Left colon (tissue), 2 donors: ENCODE results near the gene TANGO2. TPM values are rescaled to one million over a fixed set of nuclear protein-coding genes. Genes with fewer than 3 reads are reported as not detected.

Experiments used
- ATAC-seq: fragments of 200-7000 bp; cut with Tn5 transposase; one replicate; pipeline ENCODE4 v1.9.1; 2020; ENCODE audit warnings: mild to moderate bottlenecking, moderate library complexity
- DNase-seq, 2 donors: peaks; one replicate each; pipeline ENCODE4 v3.0.0-alpha.2; 2020
- intact Hi-C, 2 donors: fragments of 100-400 bp; cut with DNase I in 1 of 2; cut with micrococcal nuclease in 1 of 2; formaldehyde crosslinking; loops; one replicate each; pipeline versions ENCODE4 v1.11.2 to v1.14.0; 2022; cut with DNase I, micrococcal nuclease
- total RNA-seq, 2 donors: library from RNA; stranded (reverse); fragmentation: NEBNext Ultra II Directional; extraction: Animal tissue kit (Norgen Biotek cat#: 25700); gene quantifications; one replicate each; pipeline ENCODE4 v1.2.1, GENCODE V29; 2021
- donor health status: DM: no; HTN: no; CAD: no.
- donor health status: DM: yes; HTN: yes; CAD: no.

TANGO2 gene
- total RNA-seq, 2 donors from 2014 or later, result 28.7 to 29.9 TPM

DNA sequence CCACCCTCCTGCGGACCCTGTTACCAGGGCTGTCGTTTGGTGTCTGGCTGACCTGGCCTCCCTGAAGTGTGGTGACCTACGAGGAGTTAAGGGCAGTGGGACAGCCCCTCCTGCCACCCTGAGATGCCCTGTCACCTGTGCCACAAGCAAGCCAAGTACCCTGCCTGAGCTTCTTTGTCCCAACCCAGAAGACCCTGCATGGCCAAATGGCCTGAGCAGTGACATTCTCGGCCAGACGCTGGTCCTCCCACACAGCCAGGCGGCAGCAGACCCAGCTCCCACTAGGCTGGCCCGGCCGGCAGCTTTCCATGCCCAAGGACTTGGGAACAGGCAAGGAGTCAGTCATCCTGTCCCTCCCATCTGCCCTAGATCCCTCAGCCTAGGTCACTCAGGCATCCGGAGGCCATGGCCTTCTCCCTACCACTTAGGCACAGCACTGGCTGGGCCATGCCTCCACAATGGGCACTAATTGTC lies 11.9 kb upstream of the TANGO2 start:
- ATAC-seq (no peak), DNase-seq (no peak)
- intact Hi-C loops, result loop anchor here in 1 of 2 donors (5.0 kb wide), 1 partner anchor 37 kb away; no protein-coding TSS in a partner anchor

DNA sequence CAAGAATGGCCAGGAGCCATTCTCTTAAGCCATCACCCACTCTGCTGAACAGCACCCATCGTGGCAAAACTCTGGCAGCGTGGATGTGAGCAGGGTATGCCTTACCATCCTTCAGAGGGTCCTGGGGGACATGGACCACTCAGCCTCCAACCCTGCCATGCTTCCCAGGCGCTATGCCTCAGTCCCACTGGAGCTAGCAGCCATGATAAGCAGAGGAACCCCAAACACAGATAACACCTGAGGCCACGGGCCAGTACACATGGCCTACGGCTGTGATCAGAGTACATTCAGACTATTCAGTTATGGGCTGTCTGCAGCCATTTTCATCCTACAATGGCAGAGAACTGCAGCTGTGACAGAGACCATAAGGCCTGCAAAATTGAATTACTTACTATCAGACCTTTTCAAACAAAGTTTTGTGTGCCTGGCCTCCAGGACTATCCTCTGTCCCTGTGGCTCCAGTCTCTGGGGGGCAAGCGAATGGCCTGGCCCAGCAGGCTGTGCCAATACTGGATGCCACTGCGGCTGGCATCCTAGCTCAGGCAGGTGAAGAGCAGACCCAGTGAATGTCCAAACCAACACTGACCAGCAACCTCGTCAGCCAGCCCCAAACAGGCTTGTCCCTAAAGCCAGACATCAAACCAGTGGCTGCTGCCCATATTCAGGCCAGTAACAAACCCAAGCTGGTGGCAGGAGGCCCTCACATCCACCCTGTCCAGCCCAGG lies 11.2 kb upstream of the TANGO2 start:
- ATAC-seq, result no peak
- DNase-seq, result no peak
- intact Hi-C loops, result loop anchor here (5.0 to 10.0 kb wide), 2 partner anchors 37 to 45 kb away; no protein-coding TSS in a partner anchor

DNA sequence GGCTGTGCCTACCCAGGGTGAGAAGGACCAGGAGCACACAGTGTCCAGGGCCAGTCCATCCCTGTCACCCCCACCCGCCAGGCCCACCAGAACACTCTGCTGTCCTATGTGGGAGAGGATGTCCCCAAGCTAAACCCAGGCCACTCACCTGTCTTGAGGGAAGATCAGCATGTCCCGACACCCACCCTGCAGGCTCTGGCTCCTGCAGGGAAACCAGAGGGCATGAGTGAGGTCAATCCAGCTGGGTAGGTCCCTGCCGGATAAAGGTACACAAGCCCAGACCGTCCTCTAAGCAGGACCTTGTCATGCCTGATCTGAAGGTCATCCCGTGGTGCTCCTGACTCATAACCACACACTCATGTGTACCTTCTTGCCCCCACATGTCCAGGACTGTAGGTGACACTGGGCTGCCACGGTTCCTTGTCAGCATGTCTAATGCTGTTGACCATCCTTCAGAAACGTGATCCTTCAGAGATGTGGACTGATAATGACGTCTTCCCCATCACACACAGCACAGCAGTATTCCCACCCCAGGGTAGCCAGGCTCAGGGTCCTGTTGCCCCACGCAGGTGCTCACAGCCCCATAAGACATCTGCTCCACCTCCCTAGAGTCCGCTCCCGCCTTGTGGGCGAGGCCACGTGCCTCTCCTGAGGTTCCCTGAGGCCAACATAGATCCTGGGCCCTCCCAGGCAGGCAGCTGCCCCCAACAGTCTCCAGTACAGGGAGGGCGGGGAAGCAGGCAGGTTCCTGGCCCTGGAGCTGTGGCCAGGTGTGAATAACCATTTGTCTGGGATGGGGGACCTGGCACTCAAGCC lies 10.4 kb upstream of the TANGO2 start:
- intact Hi-C loops, result loop anchor here in 1 of 2 donors (10.0 kb wide), 1 partner anchor 46 kb away; no protein-coding TSS in a partner anchor
- ATAC-seq, result no peak
- no peak for DNase-seq

DNA sequence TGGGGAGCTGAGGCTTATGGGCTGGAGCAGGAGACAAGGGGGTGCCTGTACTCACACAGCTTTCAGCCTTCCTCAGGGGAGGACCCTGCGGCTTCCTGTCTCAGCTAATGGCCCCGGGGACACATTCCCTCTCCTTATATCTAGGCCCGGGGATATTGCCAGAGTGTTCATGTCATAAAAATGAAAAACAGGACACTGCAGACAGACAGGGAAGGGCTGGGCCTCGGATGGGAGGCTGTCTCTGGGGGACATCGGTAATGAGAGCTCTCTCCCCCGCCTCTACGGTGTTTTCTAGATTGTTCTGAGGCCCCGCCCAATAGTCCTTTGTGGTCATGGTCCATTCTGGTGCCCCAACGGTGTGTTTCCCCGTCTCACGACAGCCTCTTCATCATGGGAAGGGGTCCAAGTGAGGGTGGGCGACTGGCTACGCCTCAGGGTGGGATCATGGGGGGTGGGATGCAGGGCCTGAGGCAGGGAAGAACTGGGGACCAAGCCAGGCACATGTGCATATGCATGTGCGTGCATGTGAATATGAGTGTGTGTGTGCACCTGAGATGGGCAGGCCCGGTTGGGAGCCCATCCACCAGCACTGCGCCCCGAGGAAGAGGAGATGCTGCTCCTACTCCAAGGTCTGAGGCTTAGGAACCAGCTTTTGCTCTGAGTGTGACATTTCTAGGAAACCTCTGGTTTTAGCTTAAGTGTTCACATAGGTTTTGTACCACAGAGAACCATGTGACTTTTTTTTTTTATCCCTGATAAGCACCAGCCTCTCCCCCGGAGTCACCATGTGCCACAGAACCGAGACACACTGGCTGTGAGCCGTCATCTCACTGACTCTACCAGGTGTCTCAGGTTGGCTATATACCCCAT lies 9.6 kb upstream of the TANGO2 start:
- intact Hi-C loops, result loop anchor here in 1 of 2 donors (10.0 kb wide), 1 partner anchor 47 kb away; no protein-coding TSS in a partner anchor
- no peak for ATAC-seq

DNA sequence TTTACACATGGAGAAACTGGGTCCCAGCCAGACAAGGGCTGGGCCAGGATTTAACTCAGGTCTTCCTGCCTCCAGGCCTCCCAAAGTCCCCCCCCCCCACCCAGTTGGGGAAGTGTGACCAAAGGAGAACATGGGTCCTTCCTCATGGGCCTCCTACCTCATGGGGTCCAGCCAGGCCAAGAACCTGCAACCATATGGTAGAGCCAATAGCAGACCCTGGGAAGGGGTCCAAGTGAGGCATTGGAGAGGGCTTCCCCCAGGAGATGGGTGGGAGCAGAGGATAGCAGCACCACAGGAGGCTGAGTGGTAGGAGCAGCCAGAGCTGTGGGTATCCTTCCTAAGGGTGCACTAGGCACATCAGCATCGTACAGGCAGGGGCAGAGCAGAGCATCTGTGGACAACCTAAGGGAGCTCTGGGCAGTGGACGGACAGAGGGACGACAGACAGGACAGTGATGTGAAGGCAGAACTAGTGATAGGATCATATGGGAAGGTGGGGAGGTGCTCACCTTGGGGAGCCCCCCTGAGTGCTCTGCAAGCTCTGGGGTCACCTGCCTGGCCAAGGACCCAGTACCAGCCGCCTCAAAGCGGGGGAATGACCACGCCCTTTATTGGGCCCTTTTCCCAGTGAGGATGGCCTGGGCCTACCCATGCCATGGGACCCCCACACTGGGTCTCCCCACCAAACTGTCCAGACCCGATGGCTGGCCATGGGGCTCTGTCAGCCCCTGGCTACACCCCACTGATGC lies 8.7 kb upstream of the TANGO2 start:
- DNase-seq (no peak), ATAC-seq (no peak)
- intact Hi-C loops, result loop anchor here in 1 of 2 donors (10.0 kb wide), 1 partner anchor 47 kb away; no protein-coding TSS in a partner anchor

More for the DNA sequence above, 9.6 kb upstream of the TANGO2 start:
- no peak for DNase-seq

DNA sequence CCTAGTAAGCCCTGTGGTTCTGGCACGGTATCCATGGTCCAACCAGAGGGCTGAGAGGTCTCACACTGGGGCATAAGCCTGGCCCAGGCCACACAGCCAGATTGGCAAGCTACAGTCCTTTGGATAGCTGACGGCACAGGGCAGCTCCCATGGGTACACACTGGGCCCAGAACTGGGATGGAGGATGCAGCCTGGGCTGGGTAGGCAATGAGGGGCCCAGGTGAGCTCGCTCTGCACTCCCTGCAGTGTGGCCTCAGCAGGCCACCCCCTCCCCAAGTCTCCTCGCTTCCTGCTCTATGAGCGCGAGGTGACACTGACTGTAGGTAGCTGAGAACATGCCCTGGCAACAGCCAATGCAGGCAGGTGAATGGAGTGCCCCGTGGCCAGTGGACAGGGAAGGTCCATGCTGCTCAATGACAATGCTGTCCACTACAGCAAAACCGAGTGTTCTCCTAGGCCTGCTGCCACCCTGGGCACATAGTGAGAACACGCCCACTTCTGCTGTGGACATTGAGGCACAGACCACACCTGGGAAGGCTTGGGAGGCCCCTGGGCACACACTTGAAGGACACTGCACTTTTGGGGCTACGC lies 8.1 kb upstream of the TANGO2 start:
- intact Hi-C loops, result loop anchor here in 1 of 2 donors (10.0 kb wide), 1 partner anchor 48 kb away; no protein-coding TSS in a partner anchor
- DNase-seq, result no peak
- ATAC-seq, result no peak

DNA sequence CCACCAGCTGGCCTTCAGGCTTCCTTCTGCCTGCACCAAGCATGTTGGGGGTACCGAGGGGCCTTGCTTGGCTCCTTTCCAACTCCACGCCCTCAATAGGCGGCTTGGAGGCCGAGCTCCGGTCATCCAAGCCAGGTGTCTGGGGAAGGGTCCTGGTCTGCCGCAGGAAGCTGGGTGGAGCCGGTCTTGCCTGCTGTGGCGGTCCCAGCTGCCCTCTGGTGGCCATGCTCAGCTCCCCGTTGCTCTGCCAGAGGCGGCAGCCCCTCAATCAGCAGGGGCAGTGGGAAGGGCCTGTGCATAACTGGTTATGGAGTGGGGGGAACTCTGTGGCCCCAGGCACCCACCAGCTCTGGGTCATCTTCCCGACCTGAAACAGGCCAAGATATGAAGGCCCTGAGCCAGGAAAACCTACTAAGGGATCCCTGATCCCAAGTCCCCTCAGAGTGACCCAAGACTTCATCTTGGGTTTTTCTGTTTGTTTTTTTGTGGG lies 7.5 kb upstream of the TANGO2 start:
- ATAC-seq, result no peak
- DNase-seq, result peak; percentile 44 to 60
- intact Hi-C loops, result loop anchor here in 1 of 2 donors (10.0 kb wide), 1 partner anchor 49 kb away; no protein-coding TSS in a partner anchor

DNA sequence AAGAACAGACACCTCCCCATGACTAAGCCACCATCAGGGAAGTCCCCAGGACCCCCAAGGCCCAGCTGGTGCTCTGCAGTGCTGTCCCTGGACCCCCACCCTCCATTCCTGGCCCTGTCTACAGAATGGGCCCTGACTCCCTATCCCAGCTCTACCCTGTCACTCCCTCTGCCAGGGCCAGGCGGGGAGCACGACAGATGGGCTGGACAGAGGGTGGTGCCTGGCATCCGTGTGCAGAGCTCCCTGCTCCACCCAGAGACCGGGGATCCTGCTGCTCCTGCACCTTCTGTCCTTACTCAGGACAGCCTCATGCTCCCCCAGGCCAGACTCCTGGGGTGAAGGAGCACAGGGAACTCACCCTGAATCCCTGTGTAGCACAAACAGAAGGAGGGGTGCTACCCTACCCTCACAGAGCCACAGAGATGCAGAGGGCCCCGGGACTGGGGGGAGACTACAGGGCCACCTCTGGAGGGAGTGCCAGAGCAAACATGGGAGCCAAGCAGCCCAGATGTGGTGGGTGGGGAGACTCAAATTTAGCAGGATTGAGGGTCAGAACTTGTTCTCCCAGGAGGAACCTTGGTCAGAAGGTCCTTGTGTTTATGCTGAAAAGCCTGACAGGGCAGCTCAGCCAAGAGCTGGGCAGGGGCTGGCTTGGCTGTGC lies 6.3 kb upstream of the TANGO2 start:
- peak; percentile 44 to 45 for DNase-seq

DNA sequence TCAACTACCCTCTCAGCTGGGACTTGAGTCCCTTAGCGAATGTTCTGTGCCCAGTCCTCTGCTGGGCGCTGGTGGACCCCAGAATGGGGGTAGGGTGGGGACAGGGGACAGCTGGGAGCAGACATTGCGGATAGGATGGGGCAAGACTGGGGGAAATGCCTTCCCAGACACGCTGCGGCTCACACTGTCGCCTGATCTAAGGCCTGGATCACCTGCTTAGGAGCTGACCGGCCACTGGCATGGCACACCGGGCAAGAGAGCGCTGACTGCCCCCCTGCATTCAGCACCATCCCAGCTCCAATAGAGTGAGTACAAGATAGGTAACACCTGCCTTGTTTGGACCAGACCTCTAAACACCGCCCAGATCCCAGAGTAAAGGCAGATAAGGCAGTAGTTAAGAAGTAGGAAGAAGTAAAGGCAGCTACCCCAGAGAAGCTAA lies 5.7 kb upstream of the TANGO2 start:
- no peak for DNase-seq
- no peak for ATAC-seq
- intact Hi-C loops, result loop anchor here in 1 of 2 donors (10.0 kb wide), 1 partner anchor 50 kb away; no protein-coding TSS in a partner anchor

More for the DNA sequence above, 6.3 kb upstream of the TANGO2 start:
- intact Hi-C loops, result loop anchor here in 1 of 2 donors (10.0 kb wide), 1 partner anchor 50 kb away; no protein-coding TSS in a partner anchor
- ATAC-seq, result peak; percentile 64

DNA sequence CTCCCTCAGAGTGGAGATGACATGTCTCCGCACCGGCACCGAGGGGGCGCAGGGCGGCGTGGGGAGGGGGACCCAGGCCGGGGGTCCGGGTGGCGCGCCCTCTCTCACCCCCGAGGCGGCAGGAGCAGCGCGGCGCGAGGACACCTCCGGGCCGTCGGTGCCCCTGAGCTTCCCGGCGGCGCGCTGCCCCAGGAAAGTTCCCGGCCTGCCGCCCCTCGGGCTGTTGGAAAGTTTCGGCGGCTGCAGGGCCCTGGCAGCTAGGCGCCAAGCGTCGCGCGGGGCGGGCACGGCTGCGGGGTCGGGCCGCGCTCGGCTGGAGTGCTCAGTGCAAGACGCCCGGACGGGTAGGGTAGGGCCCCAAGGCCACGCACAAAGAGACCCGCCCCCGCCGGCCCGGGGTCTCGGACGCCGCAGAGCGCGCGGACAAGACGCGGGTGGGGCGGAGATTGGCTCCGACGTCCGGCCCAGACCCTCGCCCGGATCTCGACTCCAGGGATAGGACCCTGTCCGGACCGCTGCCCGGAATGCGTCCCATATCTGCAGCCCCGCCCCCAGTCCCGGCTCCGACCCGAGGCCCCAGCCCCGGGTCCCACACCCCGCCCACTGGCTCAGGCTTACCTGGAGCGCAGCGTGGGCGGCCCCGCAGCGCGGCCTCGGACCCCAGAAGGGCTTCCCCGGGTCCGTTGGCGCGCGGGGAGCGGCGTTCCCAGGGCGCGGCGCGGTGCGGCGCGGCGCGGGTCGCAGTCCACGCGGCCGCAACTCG lies 4.8 kb upstream of the TANGO2 start:
- no peak for ATAC-seq
- DNase-seq, result peak in 1 of 2 donors; percentile 57

DNA sequence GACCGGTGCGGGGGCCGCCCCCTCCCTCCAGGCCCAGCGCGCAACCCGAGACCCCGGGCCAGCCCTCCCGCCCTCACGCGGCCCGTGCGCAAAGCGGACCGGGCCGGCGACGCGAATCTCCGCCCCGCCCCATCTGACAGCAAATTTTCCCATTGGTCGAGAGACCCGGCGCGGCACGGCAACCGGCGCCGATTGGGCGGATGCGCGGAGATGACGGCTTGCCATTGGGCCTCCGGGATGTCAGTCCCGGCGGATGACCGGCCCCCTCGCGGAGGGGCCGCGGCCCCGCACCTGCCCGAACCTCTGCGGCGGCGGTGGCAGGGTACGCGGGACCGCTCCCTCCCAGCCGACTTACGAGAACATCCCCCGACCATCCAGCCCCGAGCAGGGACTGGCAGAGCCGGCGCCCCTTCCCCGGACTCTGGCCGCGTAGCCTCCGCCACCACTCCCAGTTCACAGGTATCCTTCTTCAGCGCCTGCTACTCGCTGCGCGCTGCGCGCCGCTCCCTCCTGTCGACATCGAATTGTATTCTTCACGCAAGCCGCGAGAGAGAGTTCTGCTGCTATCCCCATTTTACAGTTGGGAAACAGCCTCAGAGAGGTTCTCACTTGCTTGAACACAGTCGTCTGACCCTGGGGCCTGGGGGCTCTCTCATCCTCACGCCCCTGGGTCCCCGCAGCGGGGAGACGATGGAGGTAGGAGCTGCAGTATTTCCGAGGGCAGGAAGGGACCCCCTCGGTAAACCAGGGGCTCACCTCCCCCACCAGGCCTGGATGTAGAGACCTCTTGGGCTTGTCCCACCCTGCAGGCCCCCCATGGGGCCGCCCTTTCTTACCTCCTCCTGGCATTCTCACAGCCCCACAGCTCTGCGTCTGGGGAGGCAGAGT lies 3.9 kb upstream of the TANGO2 start, which contains the start of gene ARVCF:
Gene ARVCF, minus strand, starts transcription at position 90 of the 888 bp plus-strand sequence. CDS start 26,029 bp downstream, outside the sequence.
- ATAC-seq (peak; percentile 68), DNase-seq (peak; percentile 90 to 93)
- intact Hi-C loops, result loop anchor here in 1 of 2 donors (10.0 kb wide), 1 partner anchor 52 kb away; no protein-coding TSS in a partner anchor

More for the DNA sequence above, 4.8 kb upstream of the TANGO2 start:
- intact Hi-C loops, result loop anchor here in 1 of 2 donors (10.0 kb wide), 1 partner anchor 51 kb away; no protein-coding TSS in a partner anchor

DNA sequence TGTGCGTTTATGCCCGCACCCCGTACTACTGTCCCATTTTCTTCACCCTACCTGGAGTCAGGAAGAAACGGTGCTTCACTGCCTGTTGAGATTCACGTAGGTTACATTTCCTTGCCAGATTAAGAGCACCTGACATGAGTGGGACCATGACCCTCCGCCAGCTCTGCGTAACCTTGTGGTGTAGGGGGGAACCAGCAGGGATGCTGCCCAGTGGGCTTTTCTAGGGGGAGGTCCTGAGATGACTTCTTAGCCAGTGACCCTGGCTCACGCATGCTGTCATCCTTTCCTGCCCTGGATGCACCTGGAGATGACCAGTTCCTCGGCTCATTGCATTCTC lies 3.3 kb upstream of the TANGO2 start:
- intact Hi-C loops, result loop anchor here in 1 of 2 donors (10.0 kb wide), 1 partner anchor 53 kb away; no protein-coding TSS in a partner anchor
- no peak for ATAC-seq
- DNase-seq, result no peak

DNA sequence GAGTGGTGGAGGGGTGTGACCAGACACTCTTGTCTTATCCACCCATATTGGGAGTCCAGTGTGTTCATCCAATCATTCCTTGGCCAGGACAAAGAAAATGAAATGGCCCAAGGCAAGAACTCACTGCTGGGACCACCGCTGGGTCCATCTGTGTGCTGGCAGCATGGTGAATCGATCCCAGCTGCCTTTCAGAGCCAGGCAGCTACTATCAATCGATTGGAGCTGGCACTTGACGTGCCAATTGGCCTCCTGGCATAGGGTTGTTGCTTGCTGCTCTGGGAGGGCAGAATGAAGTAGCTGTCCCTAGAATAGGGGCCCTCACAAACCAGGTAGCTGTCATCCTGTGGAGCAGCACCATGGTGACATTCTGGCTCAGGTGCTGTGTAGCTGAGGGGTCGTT lies 2.9 kb upstream of the TANGO2 start:
- no peak for DNase-seq
- ATAC-seq, result no peak
- intact Hi-C loops, result loop anchor here in 1 of 2 donors (10.0 kb wide), 1 partner anchor 53 kb away; no protein-coding TSS in a partner anchor
